AG09309 (cell line): ENCODE data around the gene ACTN1.

ENCODE experiments used
- DNase-seq: peaks from one replicate; pipeline ENCODE4 v3.0.0-alpha.2; 2010; ENCODE audit warnings: low read depth
- H3K4me3 ChIP-seq: 2 replicates; pipeline ENCODE4 v1.5.1; 2011; ENCODE audit warnings: mild to moderate bottlenecking, low read depth, low read length, moderate library complexity; ENCODE audit not compliant: control insufficient read depth
- CTCF ChIP-seq: IDR thresholded peaks from 2 replicates; pipeline ENCODE4 v1.5.1; 2011; ENCODE audit warnings: mild to moderate bottlenecking, low read depth, low read length, inconsistent platforms; ENCODE audit not compliant: insufficient read depth, control insufficient read depth; ENCODE audit errors: missing control alignments

ACTN1 gene

GRCh38 chr14:68925373-68925772, 53.7 kb downstream of the ACTN1 start:
- TF ChIP-seq CTCF = no peak
- no peak for DNase-seq
- no peak overlapping the region for H3K4me3 ChIP-seq

DNA sequence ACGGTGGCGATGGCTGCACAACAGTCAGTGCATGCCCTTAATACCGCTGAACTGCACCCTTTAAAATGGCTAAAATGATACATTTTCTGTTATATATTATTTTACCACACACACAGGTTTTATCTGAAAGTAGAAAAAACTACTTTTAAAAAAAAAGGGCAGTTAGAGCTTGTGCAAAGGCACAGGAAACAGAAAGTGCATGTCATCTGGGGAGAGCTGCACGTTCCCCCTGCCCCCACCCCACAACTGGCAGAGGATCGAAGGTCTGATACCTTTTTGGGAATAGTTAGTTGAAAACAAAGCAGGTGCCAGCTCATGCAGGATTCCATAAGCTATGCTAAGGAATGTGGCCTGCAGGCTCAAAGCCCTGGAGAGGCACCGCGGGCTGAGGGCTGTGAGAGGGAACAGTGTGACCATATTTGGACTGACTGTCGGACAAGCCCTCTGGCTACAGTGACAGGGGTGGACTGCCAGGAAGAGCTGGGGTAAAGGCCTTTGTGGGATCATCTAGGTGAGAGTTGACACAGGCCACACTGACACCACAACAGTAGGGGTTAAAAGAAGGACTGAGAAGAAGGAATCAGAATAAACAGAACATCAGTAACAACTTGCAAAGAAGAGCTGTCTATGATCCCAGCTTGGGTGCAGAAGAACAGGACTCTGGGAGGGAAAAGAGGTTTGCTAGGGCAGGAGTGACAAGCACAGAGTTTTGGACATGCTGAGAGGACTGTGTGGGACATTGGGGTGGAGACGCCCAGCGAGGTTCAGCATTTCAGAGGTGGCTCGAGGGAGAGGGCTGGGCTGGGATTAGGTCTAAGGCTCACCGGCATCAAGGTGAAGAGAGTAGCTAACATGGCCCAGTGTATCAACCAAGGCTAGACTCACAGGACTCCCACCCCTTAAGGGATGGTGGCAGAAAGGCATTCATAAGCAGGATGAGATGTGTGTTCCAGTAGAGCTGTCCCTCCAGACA, 54.6 kb downstream of the ACTN1 start:
- no peak for DNase-seq
- H3K4me3 ChIP-seq = no peak overlapping the region
- no peak for TF ChIP-seq CTCF

GRCh38 chr14:68922886-68923285, 56.2 kb downstream of the ACTN1 start:
- H3K4me3 ChIP-seq = no peak overlapping the region
- no peak for TF ChIP-seq CTCF
- DNase-seq = no peak

- no peak for TF ChIP-seq CTCF
- no peak for DNase-seq
- H3K4me3 ChIP-seq = no peak overlapping the region
These were observed 56.9 kb downstream of the ACTN1 start for GRCh38 chr14:68922201-68922621.

DNA sequence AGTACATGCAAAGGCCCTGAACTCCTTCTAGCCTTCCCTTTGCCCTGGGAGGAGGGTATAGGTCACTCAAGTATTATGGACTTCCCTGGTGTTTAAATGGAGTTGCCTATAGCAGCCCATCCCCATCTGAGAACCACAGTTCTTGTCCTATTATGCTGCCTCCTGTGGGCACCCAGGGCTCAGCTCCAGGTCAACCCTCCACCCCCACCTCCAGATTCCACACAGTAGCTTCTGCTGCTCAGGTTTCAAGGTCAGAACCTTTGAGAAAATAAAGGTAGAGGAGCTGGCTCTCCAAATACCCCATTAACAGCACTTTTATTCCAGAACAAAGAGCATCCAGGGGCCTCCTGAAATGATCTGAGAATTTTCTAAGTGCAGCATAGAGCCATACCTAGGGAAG, 57.4 kb downstream of the ACTN1 start:
- no peak for DNase-seq
- TF ChIP-seq CTCF = no peak
- H3K4me3 ChIP-seq = no peak overlapping the region

GRCh38 chr14:68921049-68921448, 58.1 kb downstream of the ACTN1 start:
- DNase-seq = no peak
- TF ChIP-seq CTCF = no peak
- H3K4me3 ChIP-seq = no peak overlapping the region
